NB4 (cell line): ENCODE data around the gene FAM120A.

ENCODE experiments used
- MYC ChIP-seq: IDR thresholded peaks from 2 replicates; pipeline ENCODE4 v1.6.1; 2011; ENCODE audit warnings: low read depth, low read length
- POLR2A ChIP-seq: IDR thresholded peaks from 2 replicates; pipeline ENCODE4 v1.6.1; 2011; ENCODE audit warnings: mild to moderate bottlenecking; ENCODE audit not compliant: insufficient read length; ENCODE audit errors: extremely low read depth
- TF ChIP-seq, protein P1 (sequence below): IDR thresholded peaks from one replicate; pipeline ENCODE4 v1.5.1; 2012; ENCODE audit warnings: low read depth, low read length

DNA sequence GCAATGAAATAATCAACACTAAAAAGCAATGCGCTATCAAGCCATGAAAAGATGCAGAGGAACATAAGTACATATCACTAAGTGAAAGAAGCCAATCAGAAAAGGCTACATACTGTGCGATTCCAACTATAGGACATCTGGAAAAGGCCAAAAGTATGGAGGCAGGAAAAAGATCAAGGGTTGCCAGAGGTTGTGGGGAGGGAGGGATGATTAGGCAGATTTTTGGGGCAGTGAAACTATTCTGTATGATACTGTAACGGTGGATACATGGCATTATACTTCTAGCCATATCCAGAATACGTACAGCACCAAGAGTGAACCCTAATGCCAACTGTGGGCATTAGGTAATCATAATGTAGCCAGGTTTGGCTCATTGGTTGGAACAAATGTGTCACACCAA is 51.9 kb downstream of the FAM120A start:
- TF ChIP-seq MYC: no peak
- TF ChIP-seq POLR2A: no peak
- TF ChIP-seq, protein P1, sequence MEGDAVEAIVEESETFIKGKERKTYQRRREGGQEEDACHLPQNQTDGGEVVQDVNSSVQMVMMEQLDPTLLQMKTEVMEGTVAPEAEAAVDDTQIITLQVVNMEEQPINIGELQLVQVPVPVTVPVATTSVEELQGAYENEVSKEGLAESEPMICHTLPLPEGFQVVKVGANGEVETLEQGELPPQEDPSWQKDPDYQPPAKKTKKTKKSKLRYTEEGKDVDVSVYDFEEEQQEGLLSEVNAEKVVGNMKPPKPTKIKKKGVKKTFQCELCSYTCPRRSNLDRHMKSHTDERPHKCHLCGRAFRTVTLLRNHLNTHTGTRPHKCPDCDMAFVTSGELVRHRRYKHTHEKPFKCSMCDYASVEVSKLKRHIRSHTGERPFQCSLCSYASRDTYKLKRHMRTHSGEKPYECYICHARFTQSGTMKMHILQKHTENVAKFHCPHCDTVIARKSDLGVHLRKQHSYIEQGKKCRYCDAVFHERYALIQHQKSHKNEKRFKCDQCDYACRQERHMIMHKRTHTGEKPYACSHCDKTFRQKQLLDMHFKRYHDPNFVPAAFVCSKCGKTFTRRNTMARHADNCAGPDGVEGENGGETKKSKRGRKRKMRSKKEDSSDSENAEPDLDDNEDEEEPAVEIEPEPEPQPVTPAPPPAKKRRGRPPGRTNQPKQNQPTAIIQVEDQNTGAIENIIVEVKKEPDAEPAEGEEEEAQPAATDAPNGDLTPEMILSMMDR: no peak
